8988T (cell line): ENCODE data around the gene C1QL1.

Experiments
- DNase-seq: peaks from one replicate; pipeline ENCODE4 v3.0.0; 2011

The C1QL1 gene

DNA sequence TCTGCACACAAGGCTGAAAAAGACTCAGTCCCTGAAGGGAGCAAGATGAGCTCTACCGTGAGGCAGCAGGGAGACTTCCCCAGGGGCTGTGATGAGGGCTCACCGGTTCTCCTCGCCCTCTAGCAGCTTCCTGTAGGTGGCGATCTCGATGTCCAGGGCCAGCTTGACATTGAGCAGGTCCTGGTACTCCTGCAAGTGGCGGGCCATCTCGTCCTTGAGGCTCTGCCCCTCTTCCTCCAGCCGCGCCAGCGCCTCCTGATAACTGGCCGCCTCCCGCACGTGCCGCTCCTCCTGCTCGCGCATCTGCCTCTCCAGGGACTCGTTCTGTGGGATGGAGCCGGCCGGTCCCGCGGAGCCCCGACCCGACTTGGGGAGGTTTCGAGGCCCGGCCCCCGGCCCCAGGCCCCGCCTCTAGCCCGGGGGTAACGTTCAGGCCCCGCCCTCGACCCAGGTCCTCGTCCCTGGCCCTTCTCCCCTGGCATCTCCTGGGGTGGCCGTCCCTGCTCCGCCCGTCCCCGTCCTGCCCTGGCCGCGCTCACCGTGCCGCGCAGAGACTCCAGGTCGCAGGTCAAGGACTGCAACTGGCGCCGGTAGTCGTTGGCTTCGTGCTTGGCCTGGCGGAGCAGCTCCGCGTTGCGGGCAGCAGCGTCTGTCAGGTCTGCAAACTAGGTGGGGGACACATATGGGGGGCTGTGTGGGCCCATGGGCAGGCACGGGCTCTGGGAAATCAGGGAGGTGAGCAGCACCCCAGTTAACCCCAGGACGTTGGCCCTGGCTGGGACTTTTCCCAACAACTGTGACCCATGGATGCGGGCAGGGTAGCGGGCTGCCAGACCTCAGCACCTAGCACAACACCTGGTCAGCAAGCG, 56.7 kb downstream of the C1QL1 start:
- peak; percentile 84 for DNase-seq

DNA sequence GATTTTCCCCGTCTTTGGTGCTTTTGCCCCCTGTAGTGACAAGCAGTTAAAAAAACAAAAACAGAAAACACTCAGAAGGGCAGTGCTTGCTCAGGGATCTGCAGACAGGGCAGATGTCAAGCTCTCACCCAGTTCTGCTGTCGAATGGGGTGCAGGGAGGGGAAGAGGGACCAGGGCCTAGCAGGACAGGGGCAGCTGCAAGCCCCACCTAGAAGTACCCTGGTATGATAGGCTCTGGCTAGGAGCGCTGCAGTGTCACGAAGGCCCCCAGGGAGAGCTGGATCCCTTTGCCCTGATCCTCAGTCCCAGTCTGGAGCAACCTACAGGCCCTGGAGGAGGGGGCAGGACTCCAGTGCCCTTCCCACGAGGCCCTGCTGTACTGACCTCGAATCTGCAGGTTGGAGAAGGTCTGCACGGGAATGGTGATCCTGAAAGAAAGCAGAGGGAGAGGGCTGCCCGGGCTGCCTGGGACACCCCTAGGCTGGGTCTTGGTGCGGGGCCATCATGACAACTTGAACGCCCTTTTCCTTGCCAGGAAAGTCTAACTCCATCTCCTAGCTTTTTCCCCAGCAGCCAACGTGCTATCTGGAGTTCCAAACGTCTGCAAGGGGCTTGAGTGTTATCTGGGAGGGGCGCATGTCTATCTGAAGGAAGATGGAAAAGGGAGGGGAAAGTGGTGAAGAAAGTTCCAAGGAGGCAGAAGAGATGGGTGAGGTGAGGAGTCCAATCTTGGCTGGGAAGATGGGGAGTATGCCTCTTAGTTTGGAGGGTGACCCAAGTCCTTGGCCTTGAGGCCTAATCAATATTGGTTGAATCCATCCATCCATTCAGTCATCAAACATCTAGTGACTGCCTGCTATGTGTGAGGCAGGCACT, 57.6 kb downstream of the C1QL1 start:
- no peak for DNase-seq
